Left renal pelvis (tissue), 4 donors: ENCODE results near the gene OLAH. TPM values are rescaled to one million over a fixed set of nuclear protein-coding genes. Genes with fewer than 3 reads are reported as not detected.

ENCODE experiments used
- DNase-seq, 4 donors: peaks; one replicate each; pipeline ENCODE4 v3.0.0-alpha.2; 2013; ENCODE audit warnings: low read depth in 4 of 4, low spot score in 3 of 4
- polyA plus RNA-seq, 4 donors: library from polyadenylated mRNA; unstranded; fragments of 120-200 nt; gene quantifications; one replicate each; pipeline ENCODE4 v1.2.1, GENCODE V29; 2013; ENCODE audit not compliant: insufficient read length in 4 of 4

Gene OLAH
- polyA plus RNA-seq, 4 donors, result 0.34 to 0.94 (median 0.58) TPM

DNA sequence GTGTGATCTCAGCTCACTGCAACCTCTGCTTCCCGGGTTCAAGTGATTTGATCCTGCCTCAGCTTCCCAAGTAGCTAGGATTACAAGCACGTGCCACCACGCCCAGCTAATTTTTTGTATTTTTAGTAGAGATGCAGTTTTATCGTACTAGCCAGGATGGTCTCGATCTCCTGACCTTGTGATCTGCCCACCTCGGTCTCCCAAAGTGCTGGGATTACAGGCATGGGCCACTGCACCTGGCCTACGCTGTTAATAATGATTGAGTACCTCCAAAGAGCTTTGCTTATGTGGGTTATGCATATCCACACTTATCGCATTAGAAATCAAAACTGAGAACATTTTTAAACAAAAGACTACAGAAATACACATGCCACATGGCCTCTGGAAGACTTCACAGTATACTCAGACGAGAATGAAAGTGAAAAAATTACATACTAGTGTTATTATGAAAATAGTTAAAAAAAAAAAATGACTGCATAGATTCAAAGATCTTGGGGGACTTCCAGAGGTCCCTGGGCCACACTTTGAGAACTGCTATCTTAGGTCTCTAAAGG lies 78.8 kb downstream of the OLAH start:
- DNase-seq, result no peak

Other genes starting within 250 kb of the OLAH start
- 1 to 10 TPM; 2.1 to 3.1 (median 2.6) TPM for gene CDNF, start 205.9 kb upstream of the OLAH start, polyA plus RNA-seq
- gene HSPA14, start 205.6 kb upstream of the OLAH start, polyA plus RNA-seq, result 10 to 100 TPM; 12.8 to 21.6 (median 20.8) TPM
- 10 to 100 TPM; 16.9 to 17.8 (median 17.2) TPM for gene MSANTD7, start 205.6 kb upstream of the OLAH start, polyA plus RNA-seq
- gene SUV39H2, start 165.1 kb upstream of the OLAH start, polyA plus RNA-seq, result 10 to 100 TPM; 20.2 to 26.3 (median 20.9) TPM
- gene DCLRE1C, start 89.8 kb upstream of the OLAH start, polyA plus RNA-seq, result 10 to 100 TPM; 11.9 to 21.5 (median 15.2) TPM
- gene MEIG1, start 84.6 kb upstream of the OLAH start, polyA plus RNA-seq, result 1 to 10 TPM in 3 of 4 donors, under 1 TPM in 1; 0.96 to 2.2 (median 1.3) TPM
- 1 to 10 TPM; 5.3 to 9.0 (median 6.5) TPM for gene ACBD7, start 44.8 kb downstream of the OLAH start, polyA plus RNA-seq
- gene RPP38, start 53.4 kb downstream of the OLAH start, polyA plus RNA-seq, result 10 to 100 TPM; 24.2 to 30.4 (median 27.3) TPM
- 10 to 100 TPM; 34.7 to 40.9 (median 36.0) TPM for gene NMT2, start 124.8 kb downstream of the OLAH start, polyA plus RNA-seq